Ascending aorta (tissue), 2 donors: ENCODE measurements around the gene CLDN19. TPM values are rescaled to one million over a fixed set of nuclear protein-coding genes. Genes with fewer than 3 reads are reported as not detected.

Experiments
- DNase-seq, 2 donors: peaks; one replicate each; pipeline ENCODE4 v3.0.0-alpha.2; 2019; ENCODE audit warnings: low spot score in 2 of 2
- H3K27ac ChIP-seq, 2 donors: fragments of 200-600 bp; sonication (generic); one replicate each; pipeline ENCODE4 v1.5.1; 2016 to 2017; ENCODE audit warnings: mild to moderate bottlenecking in 1 of 2
- H3K27me3 ChIP-seq: fragments of 200-600 bp; sonication (generic); one replicate; pipeline ENCODE4 v1.5.1; 2017
- H3K36me3 ChIP-seq, 2 donors: fragments of 200-600 bp; sonication (generic); one replicate each; pipeline ENCODE4 v1.5.1; 2016
- H3K4me1 ChIP-seq, 2 donors: fragments of 200-600 bp; sonication (generic); one replicate each; pipeline ENCODE4 v1.5.1; 2016 to 2017; ENCODE audit warnings: mild to moderate bottlenecking in 1 of 2
- H3K4me3 ChIP-seq, 2 donors: fragments of 200-600 bp; sonication (generic); one replicate each; pipeline ENCODE4 v1.5.1; 2016 to 2017; ENCODE audit warnings: mild to moderate bottlenecking in 1 of 2
- H3K9me3 ChIP-seq, 2 donors: fragments of 200-600 bp; sonication (generic); one replicate each; pipeline ENCODE4 v1.5.1; 2016
- intact Hi-C: fragments of 100-400 bp; cut with DNase I; formaldehyde crosslinking; loops from one replicate; pipeline ENCODE4 v1.15.1; 2023
- total RNA-seq: library from RNA; depleted of rRNA; stranded (reverse); fragments of >200 nt; gene quantifications from one replicate; pipeline ENCODE4 v1.1.0, GENCODE V29; 2016
- TF ChIP-seq, protein P1 (sequence below), 3 experiments: fragments of 200-600 bp in 2 of 3; fragments of 450-650 bp in 1 of 3; sonication (generic) in 2 of 3; IDR thresholded peaks; one replicate each; pipeline ENCODE4 v1.5.1; 2016 to 2019; ENCODE audit warnings: antibody characterized with exemption in 3 of 3, mild to moderate bottlenecking in 1 of 3, moderate library complexity in 1 of 3

CLDN19 gene
- total RNA-seq, 1 donor from 2014 or later = not detected

DNA sequence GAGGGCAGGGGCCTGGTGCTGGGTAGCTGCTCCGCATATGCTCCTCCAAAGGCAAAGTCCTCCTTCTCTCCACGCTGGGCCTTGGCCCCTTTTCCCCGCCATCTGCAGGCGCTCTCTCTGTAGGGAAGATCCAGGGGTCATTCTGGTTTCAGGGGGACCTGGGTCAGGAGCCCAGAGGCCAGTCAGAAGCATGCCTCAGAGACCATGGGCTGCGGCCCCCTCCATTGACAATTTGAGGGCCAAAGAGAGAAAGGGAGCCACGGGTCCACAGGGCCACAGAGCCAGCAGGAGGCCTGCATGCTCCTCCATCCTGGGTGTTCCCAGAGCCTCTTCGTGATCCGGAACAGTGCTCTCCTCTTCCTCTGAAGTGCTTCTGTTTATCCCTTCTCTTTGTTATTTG, 2.1 kb upstream of the CLDN19 start:
- H3K4me3 ChIP-seq = no peak overlapping the region
- no peaks in the 10 kb centered on the region for H3K4me1 ChIP-seq
- no peak for DNase-seq
- no peaks in the 10 kb centered on the region for H3K27me3 ChIP-seq
- TF ChIP-seq, protein P1, sequence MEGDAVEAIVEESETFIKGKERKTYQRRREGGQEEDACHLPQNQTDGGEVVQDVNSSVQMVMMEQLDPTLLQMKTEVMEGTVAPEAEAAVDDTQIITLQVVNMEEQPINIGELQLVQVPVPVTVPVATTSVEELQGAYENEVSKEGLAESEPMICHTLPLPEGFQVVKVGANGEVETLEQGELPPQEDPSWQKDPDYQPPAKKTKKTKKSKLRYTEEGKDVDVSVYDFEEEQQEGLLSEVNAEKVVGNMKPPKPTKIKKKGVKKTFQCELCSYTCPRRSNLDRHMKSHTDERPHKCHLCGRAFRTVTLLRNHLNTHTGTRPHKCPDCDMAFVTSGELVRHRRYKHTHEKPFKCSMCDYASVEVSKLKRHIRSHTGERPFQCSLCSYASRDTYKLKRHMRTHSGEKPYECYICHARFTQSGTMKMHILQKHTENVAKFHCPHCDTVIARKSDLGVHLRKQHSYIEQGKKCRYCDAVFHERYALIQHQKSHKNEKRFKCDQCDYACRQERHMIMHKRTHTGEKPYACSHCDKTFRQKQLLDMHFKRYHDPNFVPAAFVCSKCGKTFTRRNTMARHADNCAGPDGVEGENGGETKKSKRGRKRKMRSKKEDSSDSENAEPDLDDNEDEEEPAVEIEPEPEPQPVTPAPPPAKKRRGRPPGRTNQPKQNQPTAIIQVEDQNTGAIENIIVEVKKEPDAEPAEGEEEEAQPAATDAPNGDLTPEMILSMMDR (IDR thresholded peaks at IDR 0.05) = no peak
- H3K36me3 ChIP-seq = peaks cover 15 to 17% of the 10 kb centered on the region in 2 donors
- H3K9me3 ChIP-seq = no peaks in the 10 kb centered on the region
- no peak overlapping the region for H3K27ac ChIP-seq
- intact Hi-C loops = no loop called here

DNA sequence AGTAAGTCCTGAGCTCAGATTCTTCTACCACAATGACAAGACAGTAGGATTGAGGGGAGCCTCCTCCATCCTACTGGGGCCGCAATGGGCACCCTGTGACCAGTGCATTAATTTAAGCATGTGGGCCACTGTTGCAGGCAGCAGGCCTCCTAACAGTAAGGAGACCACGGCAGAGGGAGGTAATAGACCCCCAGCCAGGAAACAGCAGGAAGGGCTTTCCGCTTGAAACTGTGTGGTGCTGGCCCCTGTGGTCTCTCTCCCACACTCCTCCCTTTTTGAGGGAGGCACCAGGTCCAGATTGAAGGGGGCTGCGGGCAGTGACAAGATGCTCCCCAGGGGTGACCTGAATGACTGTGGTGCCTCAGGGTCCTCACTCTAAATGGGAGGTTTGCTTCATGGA, 1.7 kb upstream of the CLDN19 start:
- TF ChIP-seq, protein P1 (IDR thresholded peaks at IDR 0.05) = no peak
- H3K27ac ChIP-seq = no peak overlapping the region
- DNase-seq = no peak
- H3K9me3 ChIP-seq = no peaks in the 10 kb centered on the region
- peaks cover 11 to 13% of the 10 kb centered on the region in 2 donors for H3K36me3 ChIP-seq
- intact Hi-C loops = no loop called here
- no peaks in the 10 kb centered on the region for H3K27me3 ChIP-seq
- H3K4me3 ChIP-seq = no peak overlapping the region
- no peaks in the 10 kb centered on the region for H3K4me1 ChIP-seq

DNA sequence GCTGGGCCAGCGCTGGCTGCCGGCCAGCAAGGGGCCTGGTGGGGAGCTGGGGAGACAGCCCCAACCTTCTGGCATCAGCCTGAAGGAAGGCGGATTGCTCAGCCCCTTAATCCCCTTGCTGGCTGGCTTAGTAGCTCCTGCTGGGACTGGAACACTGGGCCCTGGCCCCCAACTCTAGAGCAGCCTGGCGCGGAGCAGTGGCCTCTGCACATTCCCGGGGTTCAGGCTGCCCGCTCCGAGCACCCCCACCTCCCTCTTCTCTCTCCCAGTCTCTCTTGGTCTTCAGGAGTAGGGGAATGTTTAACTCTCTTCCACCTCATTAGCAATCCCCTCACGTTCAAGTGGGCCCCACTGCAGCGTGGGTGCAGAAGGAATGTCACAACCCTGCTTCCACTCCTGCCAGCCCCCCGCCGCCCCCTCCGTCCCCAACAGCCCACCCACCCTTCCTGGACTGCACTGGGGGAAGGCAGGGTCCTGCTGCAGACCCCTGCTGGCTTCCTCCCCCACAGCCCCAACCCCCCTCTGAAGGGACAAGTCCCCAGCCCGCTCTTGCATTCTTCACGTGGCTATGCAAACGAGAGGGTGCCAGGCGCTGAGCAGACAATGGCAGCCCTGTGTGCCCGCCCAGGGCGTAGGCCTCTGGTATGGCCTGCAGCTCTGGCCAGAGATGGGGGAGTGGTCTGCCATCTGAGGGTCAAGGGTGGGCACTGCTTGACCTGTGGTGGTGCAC, 980 bp upstream of the CLDN19 start:
- Histone ChIP-seq H3K9me3 (no peaks in the 10 kb centered on the region), H3K27me3 (no peaks in the 10 kb centered on the region), H3K27ac (no peak overlapping the region), H3K36me3 (peaks cover 5 to 6% of the 10 kb centered on the region in 2 donors), H3K4me3 (no peak overlapping the region), H3K4me1 (no peaks in the 10 kb centered on the region)
- no peak for DNase-seq
- intact Hi-C loops = no loop called here
- TF ChIP-seq, protein P1 (IDR thresholded peaks at IDR 0.05) = no peak

DNA sequence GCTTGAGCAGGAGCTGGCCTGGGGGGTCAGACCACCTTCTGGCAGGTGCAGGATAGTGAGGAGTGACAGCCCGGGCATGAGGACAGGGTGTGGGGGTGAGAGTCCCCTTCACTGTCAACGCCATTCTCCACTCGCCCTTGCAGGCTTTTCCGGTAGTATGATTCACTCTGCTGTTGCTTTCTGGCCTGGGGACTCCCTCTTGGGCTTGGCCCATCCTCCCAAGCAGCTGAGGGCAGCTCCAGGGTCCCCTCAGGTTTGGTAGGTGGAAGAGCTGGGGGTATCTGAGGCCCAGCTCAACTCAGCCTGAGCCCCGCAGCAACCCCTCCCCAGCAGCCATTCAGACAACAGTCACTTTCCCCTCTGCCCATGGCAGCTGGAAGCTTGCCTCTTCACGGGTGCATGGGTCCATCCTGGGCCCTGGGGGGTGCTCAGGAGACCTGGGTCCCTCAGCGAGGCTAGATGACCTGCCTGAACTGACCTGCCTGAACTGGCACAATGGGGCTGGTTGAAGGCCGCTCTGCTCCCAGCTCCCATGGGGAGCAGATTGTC, 1.3 kb downstream of the CLDN19 start:
- H3K4me3 ChIP-seq = no peak overlapping the region
- TF ChIP-seq, protein P1 (IDR thresholded peaks at IDR 0.05) = no peak
- H3K36me3 ChIP-seq = no peaks in the 10 kb centered on the region
- H3K9me3 ChIP-seq = no peaks in the 10 kb centered on the region
- no peak for DNase-seq
- no peak overlapping the region for H3K27ac ChIP-seq
- intact Hi-C loops = no loop called here
- H3K4me1 ChIP-seq = no peaks in the 10 kb centered on the region
- H3K27me3 ChIP-seq = no peaks in the 10 kb centered on the region

DNA sequence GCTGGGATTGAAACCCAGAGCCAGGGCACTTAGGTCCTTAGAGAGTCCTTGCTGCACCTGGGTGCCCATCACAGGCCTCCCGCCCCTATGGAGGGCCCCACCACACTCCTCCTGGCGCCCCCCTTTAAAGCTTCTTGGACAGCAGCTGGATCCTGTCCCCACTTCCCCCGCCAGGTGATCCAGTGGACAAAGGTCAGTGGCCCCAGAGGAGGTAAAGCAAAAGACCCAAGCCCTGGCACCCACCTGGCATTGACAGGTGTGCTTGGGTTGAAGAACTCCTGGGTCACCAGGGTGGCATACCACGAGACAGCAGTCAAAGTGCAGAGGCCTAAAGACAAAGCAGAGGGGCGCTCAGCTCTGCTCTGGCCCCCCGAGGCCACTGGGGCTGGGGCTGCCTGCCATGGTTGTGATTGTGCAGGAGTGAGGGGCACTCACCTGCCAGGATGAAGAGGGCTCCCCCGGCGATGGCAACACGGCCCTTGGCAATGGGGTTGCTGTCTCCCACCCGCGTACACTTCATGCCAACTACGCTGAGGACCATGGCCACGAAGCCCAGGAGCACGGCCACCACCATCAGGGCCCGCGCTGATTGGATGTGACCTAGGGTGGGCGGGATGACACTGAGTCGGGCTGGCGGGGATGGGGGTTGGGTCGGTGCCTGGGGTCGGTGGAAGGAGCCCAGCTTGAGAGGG, 1.9 kb downstream of the CLDN19 start:
- Histone ChIP-seq H3K4me1 (no peaks in the 10 kb centered on the region), H3K27ac (no peak overlapping the region), H3K4me3 (no peak overlapping the region), H3K27me3 (no peaks in the 10 kb centered on the region), H3K36me3 (no peaks in the 10 kb centered on the region), H3K9me3 (no peaks in the 10 kb centered on the region)
- no peak for DNase-seq
- intact Hi-C loops = no loop called here
- TF ChIP-seq, protein P1 (IDR thresholded peaks at IDR 0.05) = no peak
